ENCODE results near the gene FAT1.

Gene FAT1

DNA sequence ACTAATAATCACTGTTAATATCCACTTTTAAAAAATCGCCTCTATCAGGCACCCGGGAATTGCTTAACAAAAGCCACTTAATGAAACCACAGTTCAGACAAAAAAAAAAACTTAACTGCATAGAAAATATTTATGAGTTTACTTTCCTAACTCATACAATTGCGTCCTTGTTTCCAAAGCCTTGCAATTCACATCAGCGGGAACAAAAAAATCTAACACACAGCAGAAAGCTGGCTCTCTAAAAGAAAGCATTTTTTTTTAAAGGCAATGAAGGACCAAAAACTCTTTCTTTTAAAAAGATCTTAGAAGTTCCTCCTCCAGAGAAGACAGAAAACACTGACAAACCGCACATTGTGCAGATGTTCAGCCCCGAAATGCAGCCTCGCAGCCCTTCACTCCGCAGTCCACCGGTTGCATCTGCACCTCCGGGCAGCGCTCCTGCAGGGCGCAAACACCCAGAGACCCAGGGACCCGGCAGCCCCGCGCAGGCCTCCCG is 812 bp downstream of the FAT1 start:
- DNase-seq: no peak

DNA sequence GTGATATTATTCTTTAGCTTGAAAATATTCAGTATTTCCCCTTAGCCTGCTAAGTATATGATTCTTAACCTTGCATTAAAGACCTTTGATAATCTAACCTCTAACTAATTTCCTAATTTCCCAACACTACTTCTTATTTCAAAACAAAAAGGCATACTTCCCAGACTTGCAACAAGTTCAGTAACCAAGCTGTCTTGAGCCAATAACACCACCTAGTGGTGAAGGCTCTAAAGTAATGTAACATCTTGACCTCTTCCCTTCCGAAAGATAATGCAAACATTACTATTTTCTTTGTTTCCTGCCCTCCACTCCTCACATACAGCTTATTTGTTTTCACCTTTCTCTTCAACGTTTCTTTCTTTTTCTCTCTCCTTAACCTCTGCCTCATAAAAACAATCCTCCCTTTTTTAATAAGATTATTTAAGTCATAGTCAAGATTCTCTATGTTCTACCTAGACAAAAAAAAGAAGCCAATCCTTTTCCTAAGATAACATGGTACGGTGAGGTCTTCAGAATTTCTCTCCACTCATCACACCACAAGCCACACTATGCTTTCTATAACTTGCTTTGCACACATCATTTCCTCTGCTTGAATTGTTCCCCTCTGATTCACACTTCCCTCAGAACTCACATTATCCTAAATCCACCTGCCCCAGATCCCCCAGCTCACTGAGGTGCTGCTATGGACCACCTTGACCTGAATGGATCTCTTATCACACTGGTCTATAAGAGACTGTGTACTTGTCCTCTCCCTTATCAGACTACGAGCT is 3.5 kb downstream of the FAT1 start:
- peak; percentile 46 for DNase-seq

DNA sequence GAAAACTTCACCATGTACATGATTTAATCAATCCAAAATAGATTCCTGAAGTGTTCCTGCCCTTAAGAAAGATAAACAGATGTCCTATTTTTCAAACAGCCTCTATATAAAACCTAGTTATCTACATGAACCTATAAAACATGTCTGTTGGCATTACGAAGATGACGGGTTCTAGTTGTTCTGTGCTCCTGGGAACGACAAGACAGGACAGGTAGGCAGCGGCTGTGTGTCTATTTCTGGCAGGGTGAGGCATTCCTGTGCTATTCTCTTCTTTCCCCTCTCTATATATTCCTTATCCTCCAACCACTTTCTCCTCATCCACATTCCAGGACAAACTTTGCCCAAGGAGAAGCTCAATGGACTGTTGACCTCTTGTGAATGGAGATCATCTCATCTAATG is 6.1 kb downstream of the FAT1 start:
- no peak for DNase-seq

DNA sequence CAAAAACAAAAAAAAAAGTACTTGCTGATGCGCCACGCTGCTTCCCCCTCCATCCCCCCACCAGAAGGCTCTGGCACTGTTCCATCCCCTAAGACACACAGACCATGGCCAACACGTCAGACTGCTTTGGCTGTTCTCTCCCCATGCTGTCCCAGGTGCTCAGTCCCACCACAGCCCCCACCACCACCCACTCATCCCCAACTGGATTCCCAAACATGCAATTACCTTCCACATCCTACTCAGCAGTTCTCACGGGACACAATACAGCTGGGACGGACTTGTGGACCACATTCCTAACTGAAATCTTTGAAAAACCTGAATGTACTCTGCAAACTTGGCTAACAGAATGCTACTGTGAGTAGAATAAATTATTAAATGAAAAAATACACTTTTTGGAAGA is 8.6 kb downstream of the FAT1 start:
- no peak for DNase-seq

DNA sequence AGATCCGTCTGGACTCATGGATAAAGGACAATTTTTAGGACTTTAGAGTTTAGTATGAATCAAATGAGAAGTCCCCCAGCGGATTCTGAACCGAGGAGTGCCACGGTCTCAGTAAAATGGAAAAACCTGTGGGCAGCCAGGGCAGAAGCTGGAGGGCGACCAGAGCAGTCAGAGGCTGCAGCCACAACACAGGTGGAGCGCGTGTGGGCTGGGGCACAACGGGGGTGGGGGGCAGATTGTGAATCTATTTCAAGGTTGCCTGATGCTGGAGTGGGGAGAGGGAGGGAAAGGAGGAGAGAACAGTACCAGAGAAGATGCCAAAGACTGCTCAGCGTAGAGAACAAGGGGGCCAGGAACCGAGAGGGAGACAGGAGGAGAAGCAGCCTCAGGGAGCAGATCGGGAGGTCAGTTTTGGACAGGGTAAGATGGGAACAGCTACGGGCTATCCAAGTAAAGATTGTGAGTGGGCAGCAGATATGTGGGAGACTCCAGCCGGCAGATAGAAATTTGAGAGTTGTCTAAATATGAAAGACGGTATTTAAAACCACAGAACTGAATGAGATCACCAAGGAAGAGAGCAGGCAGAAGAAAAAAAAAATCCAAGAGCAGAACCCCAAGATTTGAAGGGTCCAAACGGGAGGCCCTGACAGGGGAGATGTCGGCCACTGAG is 9.5 kb downstream of the FAT1 start:
- no peak for DNase-seq

DNA sequence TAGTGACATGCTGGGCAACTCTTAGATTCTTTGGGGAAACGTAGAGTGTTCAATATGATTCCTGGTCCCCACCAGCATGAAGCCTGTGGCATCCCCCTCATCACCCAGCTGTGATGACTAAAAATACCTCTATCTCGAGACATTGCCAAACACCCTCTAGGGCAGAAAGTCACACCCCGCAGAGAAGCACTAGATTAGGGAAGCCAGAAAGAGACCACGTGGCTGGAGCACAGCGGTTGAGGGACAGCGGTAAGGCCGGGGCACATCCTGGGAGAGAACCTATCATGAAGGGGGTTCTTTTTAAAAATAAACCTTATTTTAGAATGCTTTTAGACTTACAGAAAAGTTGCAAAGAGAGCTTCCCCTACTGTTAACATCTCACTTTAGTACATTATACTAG is 11.0 kb downstream of the FAT1 start:
- DNase-seq: no peak

DNA sequence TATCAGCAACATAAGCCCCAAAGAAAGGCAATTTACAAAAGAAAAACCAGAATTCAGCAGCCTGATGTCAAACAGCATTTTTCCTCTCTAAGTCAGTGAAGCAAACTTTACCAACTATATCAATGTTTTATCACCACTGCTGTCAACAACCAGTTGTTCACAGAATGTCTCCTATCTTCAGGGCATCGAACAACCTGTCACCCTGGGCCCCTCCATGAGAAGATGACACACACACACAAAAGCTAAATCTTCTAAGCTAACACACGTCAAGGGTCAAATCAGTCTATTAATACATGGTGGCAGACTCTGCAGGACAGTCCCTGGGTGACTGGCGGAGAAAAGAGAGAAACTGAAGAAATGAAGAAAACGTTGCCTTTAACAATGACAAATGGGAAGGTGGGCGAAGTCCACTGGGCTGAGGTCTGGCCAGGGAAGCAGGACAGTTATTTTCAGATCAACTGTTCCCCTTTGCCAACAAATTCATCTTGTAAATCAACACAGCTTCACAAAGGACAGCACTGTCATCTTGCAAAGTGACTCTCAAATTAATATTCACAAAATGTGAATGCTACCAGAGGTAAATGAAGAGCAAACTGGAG is 13.0 kb downstream of the FAT1 start:
- no peak for DNase-seq

DNA sequence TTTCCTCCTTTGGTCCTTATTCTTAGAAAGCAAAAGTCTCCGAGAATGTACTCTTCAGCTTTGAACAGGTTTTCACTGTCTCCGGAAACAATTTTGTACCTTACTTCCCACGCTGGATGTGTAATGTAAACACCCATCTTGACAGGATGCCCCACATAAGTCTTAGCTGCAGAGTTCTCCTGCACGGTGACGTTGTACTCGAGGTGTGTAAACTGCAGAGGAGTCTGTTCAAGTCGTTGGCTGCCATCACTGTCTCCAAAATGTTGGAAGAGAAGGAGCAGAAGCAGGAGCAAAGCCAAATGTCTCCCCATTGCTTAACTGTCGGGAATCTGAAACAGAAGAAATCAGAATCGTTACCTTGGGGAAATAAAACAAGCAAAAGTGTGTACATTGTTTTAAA is 14.1 kb downstream of the FAT1 start:
- no peak for DNase-seq

DNA sequence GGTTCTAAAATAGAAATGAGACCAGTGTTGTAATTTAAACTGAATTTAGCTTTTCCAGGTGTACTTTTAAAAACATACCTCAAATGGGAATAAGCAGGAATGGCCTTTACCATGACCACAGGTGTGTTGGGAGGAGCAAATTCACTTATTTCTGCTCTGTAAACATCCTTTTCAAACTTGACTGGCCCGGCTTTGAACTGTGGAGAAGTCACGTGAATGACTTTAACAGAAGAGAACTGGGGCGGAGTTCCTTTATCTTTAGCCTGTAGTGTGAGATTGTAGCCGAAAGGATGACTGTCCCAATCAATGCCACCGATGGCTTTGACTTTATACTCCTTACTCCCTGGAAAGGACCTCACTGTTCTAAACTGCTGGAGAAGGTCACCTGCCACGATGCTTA is 15.1 kb downstream of the FAT1 start:
- DNase-seq: no peak

DNA sequence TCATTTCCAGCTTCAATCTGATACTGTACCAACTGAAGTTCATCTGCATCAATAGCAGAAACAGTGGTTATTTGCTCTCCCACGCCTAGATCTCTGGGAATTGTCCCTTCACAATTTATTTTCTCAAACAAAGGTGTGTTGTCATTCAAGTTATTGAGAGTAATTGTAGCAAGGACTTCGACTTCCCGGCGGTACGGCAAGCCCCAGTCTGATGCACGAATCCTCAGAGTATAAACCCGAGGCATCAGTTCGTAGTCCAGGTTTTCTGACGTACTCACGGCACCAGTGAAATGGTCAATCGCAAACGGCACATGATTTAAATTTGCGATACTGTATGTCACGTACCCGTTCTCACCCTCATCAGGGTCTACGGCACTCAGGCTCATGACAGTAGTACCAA is 15.7 kb downstream of the FAT1 start:
- no peak for DNase-seq

DNA sequence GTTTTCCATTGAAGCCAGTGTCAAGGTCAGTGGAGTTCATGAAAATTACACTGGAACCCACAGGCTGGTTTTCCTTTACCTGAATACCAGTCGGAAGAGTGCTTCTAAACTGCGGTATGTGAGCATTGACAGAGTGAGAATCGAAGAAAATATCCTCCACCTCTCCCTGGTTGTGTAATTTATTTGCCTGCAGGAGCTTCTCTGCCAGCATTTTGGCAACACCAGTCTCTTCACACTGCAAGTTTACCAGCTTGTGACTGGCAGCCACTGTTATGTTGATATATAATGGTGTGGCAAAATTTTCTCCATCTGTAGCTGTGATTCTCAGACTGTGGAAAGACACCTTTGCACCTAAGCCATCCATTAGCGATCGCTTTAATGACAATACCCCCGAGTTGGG is 16.1 kb downstream of the FAT1 start:
- DNase-seq: no peak

DNA sequence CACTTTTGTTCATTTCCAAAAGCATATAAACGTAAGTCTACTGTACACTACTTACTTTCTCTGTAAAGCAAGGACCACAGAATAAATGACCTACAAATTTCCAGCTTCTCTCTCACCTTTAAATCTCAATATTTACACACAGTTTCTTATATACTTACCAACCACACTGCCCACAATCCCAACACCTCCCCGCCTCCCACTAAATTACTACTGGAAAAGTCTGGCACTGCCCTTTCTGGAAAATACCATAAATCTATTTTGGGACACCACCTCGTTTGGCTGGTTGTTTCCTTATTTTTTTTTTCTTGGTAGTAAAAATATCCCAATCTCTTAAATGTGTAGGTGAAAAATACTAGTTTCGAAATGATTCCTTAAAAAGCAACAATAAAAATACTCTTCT is 19.6 kb downstream of the FAT1 start:
- no peak for DNase-seq

DNA sequence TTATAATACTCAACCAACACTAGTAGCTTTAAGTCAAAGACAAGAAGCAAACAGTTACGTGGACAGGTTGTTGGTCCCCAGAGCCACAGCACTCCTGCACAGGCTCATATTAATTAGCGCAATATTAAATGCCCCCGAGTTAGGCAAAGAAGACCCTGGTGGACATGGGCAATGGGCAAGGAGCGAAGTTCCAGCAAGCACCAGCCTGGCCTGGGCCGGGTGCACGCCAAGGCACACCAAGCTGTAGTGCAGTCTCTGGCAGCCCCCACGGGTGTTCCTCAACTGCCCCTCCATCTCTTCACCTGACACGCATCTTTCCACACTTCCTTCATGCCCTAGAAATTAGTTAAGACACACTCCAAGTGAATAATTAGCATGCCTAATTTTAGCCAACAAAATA is 20.1 kb downstream of the FAT1 start:
- no peak for DNase-seq

DNA sequence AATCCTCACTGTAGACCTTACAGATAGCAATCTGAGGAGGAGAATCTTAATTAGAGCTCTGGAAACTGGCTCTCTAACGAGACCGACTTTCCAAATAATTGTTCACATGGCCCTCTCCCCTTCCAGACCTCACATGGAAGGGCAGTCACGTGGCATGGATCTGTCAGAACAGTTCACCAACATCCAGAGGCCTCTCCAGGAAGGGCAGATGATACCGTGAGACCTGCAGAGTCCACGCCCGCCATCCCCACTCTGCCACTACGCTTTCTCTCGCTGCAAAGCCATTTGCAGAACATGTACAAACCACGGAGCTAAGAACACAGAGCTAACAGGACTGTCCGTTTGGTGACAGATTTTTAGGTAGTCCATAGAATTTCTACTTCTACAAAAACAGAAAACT is 20.7 kb downstream of the FAT1 start:
- no peak for DNase-seq

DNA sequence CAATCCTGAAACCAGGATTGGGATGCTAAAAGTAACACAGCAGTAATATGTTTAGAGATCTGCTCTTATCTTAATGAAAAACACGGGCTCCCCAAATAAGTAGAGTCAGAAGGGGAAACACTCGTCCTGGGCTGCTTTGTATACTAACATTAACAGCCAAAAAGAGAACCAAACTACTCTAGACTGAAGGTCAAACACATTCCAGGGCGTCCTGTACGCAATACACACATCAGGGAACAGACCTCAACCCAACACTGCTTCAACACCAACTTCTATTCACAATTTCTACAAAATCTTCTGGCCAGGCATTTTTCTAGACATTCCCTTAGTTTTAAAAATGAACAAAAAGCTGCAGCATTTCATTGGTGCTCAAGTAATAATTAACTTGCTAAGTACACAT is 21.4 kb downstream of the FAT1 start:
- DNase-seq: no peak

DNA sequence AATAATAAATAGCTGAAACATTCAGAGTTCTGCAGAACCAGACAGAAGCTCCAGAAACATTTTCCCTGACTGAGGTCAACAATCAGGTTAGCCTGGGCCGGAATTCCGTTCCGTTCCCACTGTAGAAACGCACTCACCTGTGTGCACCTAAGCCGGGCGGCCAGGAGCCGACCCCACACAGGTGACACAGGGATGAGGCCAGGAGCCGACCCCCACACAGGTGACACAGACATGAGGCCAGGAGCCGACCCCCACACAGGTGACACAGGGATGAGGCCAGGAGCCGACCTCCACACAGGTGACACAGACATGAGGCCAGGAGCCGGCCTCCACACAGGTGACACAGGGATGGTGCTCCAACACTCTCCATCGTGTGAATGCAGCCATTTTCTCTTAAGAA is 21.9 kb downstream of the FAT1 start:
- DNase-seq: no peak

DNA sequence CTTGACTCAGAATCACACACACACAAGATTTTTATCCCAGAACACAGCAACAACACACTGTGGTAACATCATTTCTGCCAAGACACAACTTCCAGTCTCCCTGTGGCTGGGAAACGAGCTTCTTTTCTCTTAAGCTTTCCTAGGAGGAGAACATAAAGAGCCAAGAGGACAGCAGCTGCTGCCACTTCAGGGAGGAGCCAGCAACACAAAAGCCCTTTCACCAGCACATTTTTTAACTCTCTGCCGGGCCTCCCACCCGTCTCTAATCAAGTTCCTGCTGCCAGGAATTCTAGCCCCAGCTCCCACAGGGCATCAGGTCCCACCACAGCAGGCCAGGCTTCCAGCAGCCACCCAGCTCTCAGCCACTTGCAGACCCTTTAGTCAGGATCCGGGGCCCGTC is 22.4 kb downstream of the FAT1 start:
- peak; percentile 54 for DNase-seq

DNA sequence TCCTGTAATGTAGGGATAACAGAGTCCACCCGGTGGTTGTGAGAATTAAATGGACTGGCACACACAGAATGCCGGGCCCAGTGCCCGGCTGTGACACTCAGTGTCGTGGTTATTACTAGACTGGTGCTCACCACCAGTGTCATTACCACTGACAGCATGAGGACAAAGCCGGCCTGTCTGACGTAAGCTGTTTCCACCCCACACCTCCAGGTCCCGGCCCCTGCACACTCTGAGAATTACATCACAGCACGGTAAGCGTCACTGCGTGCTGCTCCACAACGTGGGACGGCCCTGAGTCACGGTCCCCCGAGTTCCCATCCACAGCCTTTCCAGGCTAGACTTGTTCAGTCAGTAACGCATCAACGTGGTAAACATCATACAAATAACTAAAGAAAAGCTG is 22.9 kb downstream of the FAT1 start:
- no peak for DNase-seq

DNA sequence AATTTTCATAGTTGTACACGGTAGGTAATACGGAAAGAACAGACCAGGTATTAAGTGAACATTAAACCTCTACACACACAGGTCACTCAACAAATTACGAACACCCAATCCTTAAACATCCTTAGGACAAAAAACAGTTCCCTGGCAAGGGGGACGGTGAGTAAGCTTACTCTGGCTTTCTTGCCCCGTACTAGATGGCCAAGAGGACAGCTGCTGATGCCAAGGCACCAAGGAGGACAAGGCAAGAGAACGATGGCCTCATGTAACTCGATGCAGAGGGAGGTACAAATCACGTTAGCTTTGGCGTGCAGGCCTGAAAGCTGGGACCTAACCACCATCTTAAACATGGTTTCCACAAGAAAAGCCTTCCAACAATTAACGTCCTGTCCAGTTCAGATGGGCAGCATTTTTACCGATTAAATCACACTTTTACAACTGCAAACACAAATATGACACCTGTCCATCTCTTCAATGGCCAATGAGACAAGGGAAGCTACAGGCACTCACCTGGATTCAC is 23.7 kb downstream of the FAT1 start:
- no peak for DNase-seq

DNA sequence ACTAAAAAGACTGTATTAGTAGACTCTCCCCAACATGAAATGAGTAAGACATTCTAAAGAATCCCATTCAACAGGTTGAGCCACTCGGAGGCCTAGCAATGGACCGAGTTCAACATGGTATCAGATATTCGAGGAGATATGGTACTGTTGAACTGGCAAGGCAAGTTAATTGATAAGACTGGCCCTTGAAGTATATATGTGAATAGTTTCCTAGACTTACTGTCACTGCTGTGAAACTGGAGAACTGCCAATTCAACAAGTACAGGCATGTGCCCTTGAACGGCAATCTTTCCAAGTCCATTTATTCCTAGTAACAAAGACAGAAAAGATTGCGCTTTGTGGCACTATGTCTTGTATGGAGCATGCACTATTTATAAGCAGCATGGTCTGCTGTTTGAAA is 24.4 kb downstream of the FAT1 start:
- DNase-seq: peak; percentile 20

DNA sequence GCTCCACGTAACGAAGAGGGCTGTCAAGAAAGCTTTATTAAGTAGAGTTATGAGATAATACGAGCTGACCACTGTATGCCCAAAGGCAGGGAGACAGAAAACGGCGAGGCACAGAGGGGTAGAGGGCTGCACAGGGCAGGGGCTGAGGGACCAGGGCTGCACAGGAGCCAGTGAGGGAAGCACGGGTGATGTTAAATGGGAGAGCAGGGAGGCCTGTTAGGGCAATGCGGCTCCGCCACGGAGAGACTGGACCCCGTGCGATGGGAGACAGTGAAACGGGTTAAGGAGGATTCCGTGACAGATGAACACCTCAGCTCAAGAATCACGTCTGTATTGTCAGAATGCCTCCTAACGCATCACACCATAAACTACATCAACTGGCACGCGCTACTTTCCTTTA is 25.1 kb downstream of the FAT1 start:
- DNase-seq: no peak

DNA sequence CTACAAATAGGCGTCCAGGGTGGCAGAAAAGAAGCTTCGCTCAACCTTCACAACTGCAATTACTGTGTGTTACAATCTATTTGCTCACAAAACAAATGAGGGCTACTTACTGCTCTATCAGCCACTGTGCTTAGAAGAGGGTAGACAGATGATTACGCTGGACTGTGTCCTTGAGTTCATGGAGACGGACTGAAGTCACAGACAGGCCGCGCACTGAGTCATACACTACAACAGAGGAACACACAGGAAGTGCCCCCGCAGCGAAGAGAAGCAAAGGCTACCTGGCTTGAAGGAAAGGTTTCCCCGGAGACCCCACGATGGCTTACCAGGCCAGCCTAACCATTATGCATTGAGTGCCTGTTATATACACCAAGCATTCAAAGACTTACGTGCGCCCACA is 25.6 kb downstream of the FAT1 start:
- DNase-seq: no peak

DNA sequence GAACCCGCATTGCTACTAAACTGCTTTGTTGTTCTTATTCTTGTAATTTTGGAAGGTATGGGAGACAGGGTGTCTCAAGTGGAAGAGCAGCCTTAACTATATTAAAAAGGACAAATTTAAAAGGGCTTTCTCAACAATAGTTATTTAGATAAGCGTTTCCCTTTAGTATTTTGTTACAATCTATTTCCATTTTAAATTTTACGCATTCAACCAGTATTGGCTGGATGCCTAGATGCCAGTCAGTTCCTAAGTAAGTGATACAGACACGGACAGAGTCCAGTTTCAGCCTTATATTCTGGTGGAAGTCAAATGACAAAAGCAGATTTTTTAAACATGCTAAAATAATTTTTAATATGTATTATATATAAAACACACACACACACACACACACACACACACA is 28.3 kb downstream of the FAT1 start:
- no peak for DNase-seq

DNA sequence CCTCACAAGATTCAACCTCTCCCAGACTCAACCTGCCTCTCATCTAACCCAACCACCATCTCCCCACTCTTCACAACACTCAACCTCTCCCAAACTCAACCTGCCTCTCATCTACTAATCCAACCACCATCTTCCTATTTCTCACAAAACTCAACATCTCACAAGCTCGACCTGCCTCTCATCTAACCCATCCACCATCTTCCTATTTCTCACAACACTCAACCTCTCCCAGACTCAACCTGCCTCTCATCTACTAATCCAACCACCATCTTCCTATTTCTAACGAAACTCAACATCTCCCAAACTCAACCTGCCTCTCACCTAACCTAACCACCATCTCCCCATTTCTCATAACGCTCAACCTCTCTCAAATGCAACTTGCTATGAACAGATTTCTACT is 29.8 kb downstream of the FAT1 start:
- DNase-seq: no peak

All from fibroblast of skin of right quadriceps (primary cell).